GM10248 (cell line): ENCODE measurements around the gene CACNA2D1.
"Not testable (repeated sequence)": the region's sequence is repeated elsewhere in the genome, so short reads cannot be mapped to it uniquely, and the experiment has no call there.

ENCODE experiments used
- CTCF ChIA-PET: fragments of 300-600 bp; sonication (Branson Sonifier 250); formaldehyde crosslinking; extraction: SDS; loops from one replicate; lab custom pipeline; 2021; ENCODE audit warnings: antibody characterized with exemption; lab: Yijun Ruan, JAX
- POLR2A ChIA-PET: fragments of 350-650 bp; sonication (Branson Sonifier 250); formaldehyde crosslinking; extraction: SDS; loops from one replicate; lab custom pipeline; 2020; ENCODE audit warnings: antibody characterized with exemption; lab: Yijun Ruan, JAX
- DNase-seq: peaks from one replicate; pipeline ENCODE4 v3.0.0; 2012; ENCODE audit errors: extremely low spot score
- CTCF ChIP-seq: IDR thresholded peaks from 2 replicates; pipeline ENCODE4 v1.5.1; 2012; ENCODE audit warnings: mild to moderate bottlenecking, low read depth; ENCODE audit errors: extremely low read depth, missing control alignments, control extremely low read depth

Gene CACNA2D1

GRCh38 chr7:82435769-82436168 is 7.8 kb downstream of the CACNA2D1 start:
- TF ChIP-seq CTCF: no peak
- no peak for DNase-seq
- ChIA-PET CTCF (interaction anchor here (0.8 kb wide), 1 partner anchor 9 kb away, joined by 3 read pairs; no protein-coding TSS in a partner anchor), POLR2A (no interaction called here)

GRCh38 chr7:82434275-82435022 is 9.1 kb downstream of the CACNA2D1 start:
- TF ChIP-seq CTCF: no peak
- CTCF ChIA-PET: no interaction called here
- POLR2A ChIA-PET: no interaction called here
- no peak for DNase-seq

- no peak for TF ChIP-seq CTCF
- ChIA-PET POLR2A (no interaction called here), CTCF (no interaction called here)
- no peak for DNase-seq
Measured at GRCh38 chr7:82433507-82433906, 10.1 kb downstream of the CACNA2D1 start.

GRCh38 chr7:82432743-82433142 is 10.8 kb downstream of the CACNA2D1 start:
- CTCF ChIA-PET, POLR2A ChIA-PET: not testable (repeated sequence)

GRCh38 chr7:82430500-82431465 is 12.8 kb downstream of the CACNA2D1 start:
- POLR2A ChIA-PET: no interaction called here
- no peak for TF ChIP-seq CTCF
- DNase-seq: no peak
- CTCF ChIA-PET: interaction anchor here (1.0 kb wide), 1 partner anchor 32 kb away, joined by 3 read pairs; no protein-coding TSS in a partner anchor

More at GRCh38 chr7:82432743-82433142, 10.8 kb downstream of the CACNA2D1 start:
- not testable (repeated sequence) for DNase-seq

- TF ChIP-seq CTCF: no peak
- no peak for DNase-seq
- ChIA-PET CTCF (no interaction called here), POLR2A (no interaction called here)
Measured at GRCh38 chr7:82429408-82429807, 14.2 kb downstream of the CACNA2D1 start.
